Measurements from ENCODE around the gene SND1.

SND1 gene

GRCh38 chr7:128108641-128109423, 456.8 kb downstream of the SND1 start:
- no peak for TF ChIP-seq CTCF (IDR thresholded peaks at IDR 0.05)

DNA sequence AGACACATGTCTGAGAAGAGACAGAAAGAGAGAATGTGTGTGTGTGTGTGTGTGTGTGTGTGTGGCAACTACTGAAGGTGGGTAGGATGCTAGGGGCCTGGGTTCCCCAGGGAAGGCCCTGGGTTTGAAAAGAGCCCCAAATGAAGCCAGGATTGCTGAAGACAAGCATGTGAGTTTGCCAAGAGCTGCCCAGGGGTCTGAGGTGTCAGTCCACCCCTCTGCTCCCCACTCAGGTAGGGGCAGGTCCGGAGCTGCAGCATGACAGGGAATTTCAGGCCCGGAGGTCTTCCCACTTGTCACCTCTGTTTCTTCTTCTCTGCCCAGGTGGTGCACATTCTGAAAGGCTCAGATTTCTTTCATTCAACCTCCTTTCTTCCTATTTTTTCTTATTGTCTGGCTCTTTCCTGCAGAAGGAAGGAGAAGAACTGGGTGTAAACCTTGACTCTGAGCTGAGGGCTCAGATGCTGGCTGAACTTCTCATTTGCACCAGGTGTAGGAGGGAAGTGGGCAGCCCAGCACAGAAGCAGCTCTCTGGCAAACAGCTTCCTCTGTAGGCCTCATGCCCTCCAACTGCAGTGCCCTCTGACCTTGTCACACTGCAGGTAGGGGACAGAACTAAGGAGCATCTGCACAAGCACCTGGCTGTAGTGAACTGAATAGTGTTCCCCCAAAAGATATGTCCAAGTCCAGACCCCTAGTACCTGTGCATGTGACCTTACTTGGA, 458.8 kb downstream of the SND1 start:
- no peak for TF ChIP-seq CTCF (IDR thresholded peaks at IDR 0.05)

DNA sequence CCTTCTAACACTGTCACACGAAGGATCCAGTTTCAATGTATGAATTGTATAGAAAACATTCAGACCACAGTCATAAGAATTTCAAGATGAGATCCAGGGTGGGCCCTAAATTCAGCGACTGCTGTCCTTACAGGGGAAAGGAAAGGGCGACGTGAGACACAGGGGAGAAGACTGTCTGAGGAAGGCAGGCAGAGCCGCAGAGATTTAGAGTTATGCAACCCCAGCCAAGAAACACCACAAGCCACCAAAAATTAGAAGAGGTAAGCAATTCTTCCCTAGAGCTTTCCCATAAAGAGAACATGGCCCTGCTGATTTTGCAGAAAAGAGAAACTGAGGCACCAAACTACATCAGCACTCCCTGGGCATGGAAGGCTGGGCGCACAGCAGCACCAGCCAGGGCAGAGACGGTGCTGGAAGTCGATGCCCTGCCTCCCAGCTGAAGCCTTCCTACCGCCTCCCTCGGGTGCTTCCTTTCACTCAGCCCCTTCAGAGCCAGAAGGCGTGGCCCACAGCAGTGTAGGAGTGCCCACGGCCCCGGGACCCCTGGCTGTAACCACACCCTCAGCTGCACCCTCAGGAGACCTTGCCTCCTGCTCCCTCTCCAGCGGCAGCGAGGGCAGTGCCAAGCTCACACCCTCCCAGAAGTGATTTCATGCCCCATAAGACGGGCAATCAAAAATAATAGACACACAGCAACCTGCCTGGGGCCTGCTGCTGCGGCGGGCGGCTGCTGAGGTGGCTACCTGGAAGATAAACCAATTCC, 460.2 kb downstream of the SND1 start:
- no peak for TF ChIP-seq CTCF (IDR thresholded peaks at IDR 0.05)

DNA sequence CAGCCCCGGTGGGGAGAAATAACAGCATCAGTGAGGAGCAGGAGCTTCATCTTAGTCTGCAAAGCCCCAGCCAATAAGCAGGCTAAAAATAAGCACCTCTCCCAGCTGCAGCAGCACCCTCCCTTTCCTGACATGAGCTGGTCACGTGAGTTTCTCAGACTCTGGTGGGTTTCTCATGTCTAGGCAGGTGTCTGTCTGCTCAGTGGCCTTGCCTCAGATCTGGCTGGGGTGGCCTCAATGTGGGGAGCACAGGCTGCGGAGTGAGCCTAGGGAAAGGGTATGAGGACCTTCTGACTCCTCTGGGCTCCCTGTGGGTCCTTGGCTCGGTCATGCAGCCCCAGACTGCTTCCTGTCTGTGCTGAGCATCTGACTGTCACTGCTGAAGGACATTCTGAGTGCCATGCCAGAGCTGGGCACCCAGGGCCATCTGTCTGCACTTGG, 460.8 kb downstream of the SND1 start:
- no peak for TF ChIP-seq CTCF (IDR thresholded peaks at IDR 0.05)

- TF ChIP-seq CTCF (IDR thresholded peaks at IDR 0.05) = no peak
Observed at GRCh38 chr7:128113839-128114238, 461.8 kb downstream of the SND1 start.

- no peak for TF ChIP-seq CTCF (IDR thresholded peaks at IDR 0.05)
Observed at GRCh38 chr7:128114806-128115205, 462.8 kb downstream of the SND1 start.

DNA sequence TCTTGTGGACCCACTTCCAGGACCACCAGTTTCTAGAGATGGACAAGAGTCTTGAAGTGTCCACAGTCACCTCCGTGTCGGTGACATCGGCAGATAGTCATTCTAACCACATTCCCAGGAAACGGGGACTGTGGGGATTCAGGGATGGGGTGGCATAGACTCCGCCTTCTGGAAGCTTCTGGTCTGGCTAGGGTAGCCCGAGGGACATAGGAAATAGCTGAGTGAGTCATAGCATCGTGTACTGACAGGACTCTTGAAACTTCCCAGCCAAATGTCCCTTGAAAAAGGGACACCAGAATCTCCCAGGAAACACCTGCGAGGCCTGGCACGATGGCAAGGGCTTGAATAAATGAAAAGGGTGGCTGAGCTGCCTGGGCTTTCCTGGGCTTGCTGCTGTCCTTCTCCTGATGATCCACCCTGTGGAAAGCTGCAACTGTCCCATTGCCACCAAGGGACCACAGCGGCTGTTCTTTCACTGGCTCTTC, 463.4 kb downstream of the SND1 start:
- TF ChIP-seq CTCF (IDR thresholded peaks at IDR 0.05) = no peak

Measured in LNCAP (cell line).